Hematopoietic multipotent progenitor cell (in vitro differentiated cells): ENCODE measurements around the gene ATIC. TPM values are rescaled to one million over a fixed set of nuclear protein-coding genes. Genes with fewer than 3 reads are reported as not detected.

Source experiments
- DNase-seq, 3 donors: peaks; one replicate each; pipeline ENCODE4 v3.0.0-alpha.2; 2011 to 2015; ENCODE audit warnings: low read depth in 2 of 3, low spot score in 2 of 3
- total RNA-seq: library from RNA; depleted of rRNA; stranded (reverse); fragments of >200 nt; gene quantifications from one replicate; pipeline ENCODE4 v1.2.3, GENCODE V29; 2012

Gene ATIC
- total RNA-seq, 1 donor: 19.1 TPM

GRCh38 chr2:215395687-215396460, 84.0 kb downstream of the ATIC start:
- no peak for DNase-seq

GRCh38 chr2:215396595-215397313, 84.9 kb downstream of the ATIC start:
- DNase-seq: no peak

GRCh38 chr2:215397632-215398341, 85.9 kb downstream of the ATIC start:
- DNase-seq: no peak

GRCh38 chr2:215399067-215399716, 87.3 kb downstream of the ATIC start:
- no peak for DNase-seq

Other genes starting within 250 kb of the ATIC start
- not detected for gene ABCA12, start 173.4 kb upstream of the ATIC start, total RNA-seq
- gene FN1, start 124.0 kb downstream of the ATIC start, total RNA-seq: 0.54 TPM